K562 (cell line): ENCODE measurements around the gene C1orf167. TPM values are rescaled to one million over a fixed set of nuclear protein-coding genes. Genes with fewer than 3 reads are reported as not detected.

ENCODE experiments used
- ATAC-seq: fragments of 200-7000 bp; cut with Tn5 transposase; 3 replicates; pipeline ENCODE4 v1.9.1; 2020; ENCODE audit warnings: moderate library complexity
- BruUV-seq: library from RNA; stranded (reverse); fragments of 400-500 nt; replicated peaks from 2 replicates; lab custom pipeline; 2021; lab: Mats Ljungman, UMichigan
- CTCF ChIA-PET: fragments of 300-600 bp; formaldehyde crosslinking; extraction: SDS; loops from one replicate; lab custom pipeline; 2021; ENCODE audit warnings: low intra/inter-chr PET ratio; lab: Yijun Ruan, JAX
- POLR2A ChIA-PET: fragments of 300-600, 350-650 bp; sonication (Branson Sonifier 250); formaldehyde crosslinking; extraction: SDS; loops from one replicate; lab custom pipeline; 2021; ENCODE audit warnings: antibody characterized with exemption, inconsistent platforms; lab: Yijun Ruan, JAX
- DNase-seq, 4 experiments: peaks; one replicate each; pipeline versions ENCODE4 v3.0.0 to v3.0.0-alpha.2; 2011 to 2018; ENCODE audit warnings: low spot score in 3 of 4, mixed read lengths in 3 of 4; ENCODE audit errors: extremely low read depth in 1 of 4
- FAIRE-seq: peaks from 2 replicates; lab custom pipeline; 2011; peaks lifted over from hg19 to GRCh38; lab: Jason Lieb, UNC
- H2AFZ ChIP-seq: 2 replicates; pipeline ENCODE4 v1.6.0; 2011; ENCODE audit warnings: low read depth, low read length, control low read depth, inconsistent platforms
- H3K27ac ChIP-seq: fragments of 200-600 bp; 3 replicates; pipeline ENCODE4 v1.8.0; 2011; ENCODE audit warnings: low read depth, mild to moderate bottlenecking, control low read depth, inconsistent platforms, low read length, moderate library complexity, mixed read lengths; ENCODE audit errors: extremely low read depth
- H3K27me3 ChIP-seq, 2 experiments: fragments of 300-600 bp in 1 of 2; 2 replicates in 1 of 2; 3 replicates in 1 of 2; pipeline versions ENCODE4 v1.6.0 to v1.8.0; 2011; ENCODE audit warnings: inconsistent platforms in 2 of 2, low read length in 2 of 2, mild to moderate bottlenecking in 1 of 2, mixed read lengths in 1 of 2, moderate library complexity in 1 of 2; ENCODE audit not compliant: control insufficient read depth in 2 of 2, insufficient read depth in 2 of 2
- H3K36me3 ChIP-seq: fragments of 300-600 bp; 3 replicates; pipeline ENCODE4 v1.8.0; 2011; ENCODE audit warnings: mild to moderate bottlenecking, low read length, inconsistent platforms; ENCODE audit not compliant: control insufficient read depth, insufficient read depth
- H3K4me1 ChIP-seq, 2 experiments: fragments of 200-600 bp in 1 of 2; replicated peaks in 1 of 2; 2 replicates in 1 of 2; 3 replicates in 1 of 2; pipeline versions ENCODE4 v1.5.1 to v1.8.0; 2011; ENCODE audit warnings: inconsistent platforms in 2 of 2, low read length in 2 of 2, mild to moderate bottlenecking in 1 of 2, mixed read lengths in 1 of 2, moderate library complexity in 1 of 2; ENCODE audit not compliant: control insufficient read depth in 2 of 2, insufficient read depth in 2 of 2
- H3K4me2 ChIP-seq: 2 replicates; pipeline ENCODE4 v1.6.1; 2011; ENCODE audit warnings: low read length, control low read depth, inconsistent platforms, mixed read lengths; ENCODE audit not compliant: insufficient read depth
- H3K4me3 ChIP-seq: fragments of 200-600 bp; sonication (generic), shearing (Covaris generic); 2 replicates; pipeline ENCODE4 v1.5.1; 2016; ENCODE audit warnings: control low read depth, inconsistent platforms
- H3K79me2 ChIP-seq: fragments of 200-600 bp; 3 replicates; pipeline ENCODE4 v1.8.0; 2011; ENCODE audit warnings: low read length, inconsistent platforms; ENCODE audit not compliant: control insufficient read depth, insufficient read depth
- H3K9ac ChIP-seq, 2 experiments: 2 replicates each; pipeline versions ENCODE4 v1.6.0 to v1.6.1; 2011; ENCODE audit warnings: low read depth in 2 of 2, low read length in 2 of 2, control low read depth in 1 of 2, inconsistent platforms in 1 of 2, mild to moderate bottlenecking in 1 of 2, mixed read lengths in 1 of 2; ENCODE audit not compliant: insufficient read depth in 1 of 2
- H3K9me1 ChIP-seq: one replicate; pipeline ENCODE4 v1.6.0; 2011; ENCODE audit warnings: inconsistent platforms, mild to moderate bottlenecking, low read length, moderate library complexity; ENCODE audit not compliant: control insufficient read depth, insufficient read depth
- H3K9me3 ChIP-seq: replicated peaks from 2 replicates; pipeline ENCODE4 v1.5.1; 2011; ENCODE audit warnings: low read depth, low read length, inconsistent platforms; ENCODE audit not compliant: control insufficient read depth, insufficient read depth
- H4K20me1 ChIP-seq: replicated peaks from 2 replicates; pipeline ENCODE4 v1.6.1; 2011; ENCODE audit warnings: low read length, inconsistent platforms, mixed read lengths; ENCODE audit not compliant: control insufficient read depth, insufficient read depth
- HMGN3 ChIP-seq: IDR thresholded peaks from 2 replicates; pipeline ENCODE4 v1.6.1; 2011; ENCODE audit warnings: borderline replicate concordance, low read depth, mild to moderate bottlenecking, mixed read lengths, low read length; ENCODE audit not compliant: insufficient read length; ENCODE audit errors: extremely low read depth
- MAX ChIP-seq: sonication (generic); formaldehyde crosslinking; IDR thresholded peaks from 2 replicates; pipeline ENCODE4 v1.9.0; 2022; ENCODE audit warnings: mild to moderate bottlenecking, missing genetic modification reagents
- TFAP4 ChIP-seq: sonication (generic); formaldehyde crosslinking; IDR thresholded peaks from 2 replicates; pipeline ENCODE4 v1.8.0; 2022; ENCODE audit warnings: missing genetic modification reagents, mild to moderate bottlenecking, moderate library complexity, borderline replicate concordance
- WGBS: fragments of 100-300 bp; shearing (Covaris generic); methylation state at CpG from one replicate; pipeline ENCODE4 v1.1.6; 2016; ENCODE audit warnings: low coverage, mixed read lengths; ENCODE audit not compliant: insufficient coverage; ENCODE audit errors: missing lambda C conversion rate; 5-methylcytosine and 5-hydroxymethylcytosine counted together
- in situ Hi-C: fragments of 300-500 bp; cut with MboI; formaldehyde crosslinking; loops from 4 replicates; pipeline ENCODE4 v1.15.0; 2018; ENCODE audit warnings: inconsistent platforms, mixed read lengths
- intact Hi-C: fragments of 100-400 bp; cut with micrococcal nuclease; formaldehyde crosslinking; loops from 2 replicates; pipeline ENCODE4 v1.14.2; 2022
- polyA plus RNA-seq, 8 experiments: library from polyadenylated mRNA; depleted of rRNA in 4 of 8; stranded (reverse) in 5 of 8; unstranded in 3 of 8; fragments of >200 nt; fragmentation: Nextera tagmentation in 2 of 8; fragmentation: Illumina TruSeq in 1 of 8; extraction: Ambion mirVana in 2 of 8; extraction: Trizol in 1 of 8; gene quantifications; 2 replicates each; pipeline versions ENCODE4 v1.2.1 to v1.2.3, GENCODE V29; 2011 to 2014; ENCODE audit warnings: inconsistent platforms in 1 of 8, missing spikeins in 1 of 8
- total RNA-seq, 7 experiments: library from RNA; depleted of rRNA in 6 of 7; stranded (reverse); fragments of >200 nt in 6 of 7; fragmentation: Illumina TruSeq in 2 of 7; extraction: Trizol in 2 of 7; gene quantifications; 2 replicates each; pipeline versions ENCODE4 v1.2.1 to v1.2.3, GENCODE V29; 2011 to 2021; ENCODE audit warnings: low replicate concordance in 1 of 7

C1orf167 gene
- total and polyA plus RNA-seq, 9 of the 15 experiments (the other 6 are each of a cell fraction or from before 2014, with no cell fraction given), result 0.22 to 0.86 (median 0.31) TPM; not detected in 2

GRCh38 chr1:11777658-11778322, 15.8 kb downstream of the C1orf167 start:
- 55% methylated on average over 8 of the region's 8 CpGs for WGBS
- POLR2A ChIA-PET, result interaction anchor here (0.7 to 8.5 kb wide), 9 partner anchors 9 to 587 kb away, joined by 3 to 66 read pairs (median 5); no protein-coding TSS in a partner anchor
- FAIRE-seq (no peak), ATAC-seq (peak; percentile 37)
- Histone ChIP-seq H3K9me1 (no peaks in the 10 kb centered on the region), H3K4me3 (no peak overlapping the region), H3K9me3 (no peaks in the 10 kb centered on the region), H3K27ac (no peak overlapping the region)
- intact Hi-C loops, result no loop called here
- TF ChIP-seq MAX, result 0 out of 2 replicates have a peak, but pooled peaks have one; percentile 29
- TF ChIP-seq HMGN3, result no peak
- peak; percentile 51; the same call in 1 of the 2 replicates for TF ChIP-seq TFAP4
- TF ChIP-seq, all 486 proteins: peak for 2
- peak overlapping the region in 1 of 2 experiments; percentile 22; a peak in 1 of 4 replicates for H3K9ac ChIP-seq
- H2AFZ ChIP-seq, result peak overlapping the region; percentile 6; the same call in 1 of the 2 replicates
- no TSS peak for BruUV-seq
- no peaks in the 10 kb centered on the region for H3K36me3 ChIP-seq
- CTCF ChIA-PET, result no interaction called here
- no peaks in the 10 kb centered on the region for H3K27me3 ChIP-seq
- H3K4me1 ChIP-seq, result peaks cover 0 to 35% of the 10 kb centered on the region in 2 experiments; a peak in 3 of 5 replicates
- no peak for DNase-seq
- in situ Hi-C loops, result no loop called here
- H4K20me1 ChIP-seq, result no peaks in the 10 kb centered on the region; the same call in 1 of the 2 replicates
- no peak overlapping the region for H3K4me2 ChIP-seq
- H3K79me2 ChIP-seq, result no peaks in the 10 kb centered on the region
